ENCODE data around the gene POFUT2.

POFUT2 gene

DNA sequence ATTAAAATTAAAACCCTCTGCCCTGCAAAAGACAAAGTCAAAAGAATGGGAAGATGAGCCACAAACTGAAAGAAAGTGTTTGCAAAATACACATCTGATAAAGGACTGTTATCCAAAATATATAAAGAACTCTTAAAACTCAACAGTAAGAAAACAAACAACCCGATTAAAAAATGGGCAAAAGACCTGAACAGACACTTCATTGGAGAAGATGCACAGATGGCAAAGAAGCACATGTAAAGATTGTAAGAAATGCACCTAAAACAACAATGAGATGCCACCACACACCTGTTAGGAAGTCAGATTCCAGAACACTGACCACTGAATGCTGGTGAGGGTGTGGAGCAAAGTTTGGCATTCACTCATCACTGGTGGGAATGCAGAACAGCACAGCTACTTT is 24.6 kb upstream of the POFUT2 start:
- TF ChIP-seq POLR2AphosphoS5 (IDR thresholded peaks at IDR 0.05; ENCODE audit: low read depth, low read length) (no peak), FOXP2 (optimal IDR thresholded peaks at IDR 0.05; ENCODE audit: borderline replicate concordance, extremely low read depth, extremely low read length, insufficient read depth) (no peak), TAF1 (IDR thresholded peaks at IDR 0.05; ENCODE audit: borderline replicate concordance, insufficient read depth, low read length) (no peak), SIN3A (IDR thresholded peaks at IDR 0.05; ENCODE audit: borderline replicate concordance, insufficient read depth, low read length) (no peak)
- TF ChIP-seq, protein P1, sequence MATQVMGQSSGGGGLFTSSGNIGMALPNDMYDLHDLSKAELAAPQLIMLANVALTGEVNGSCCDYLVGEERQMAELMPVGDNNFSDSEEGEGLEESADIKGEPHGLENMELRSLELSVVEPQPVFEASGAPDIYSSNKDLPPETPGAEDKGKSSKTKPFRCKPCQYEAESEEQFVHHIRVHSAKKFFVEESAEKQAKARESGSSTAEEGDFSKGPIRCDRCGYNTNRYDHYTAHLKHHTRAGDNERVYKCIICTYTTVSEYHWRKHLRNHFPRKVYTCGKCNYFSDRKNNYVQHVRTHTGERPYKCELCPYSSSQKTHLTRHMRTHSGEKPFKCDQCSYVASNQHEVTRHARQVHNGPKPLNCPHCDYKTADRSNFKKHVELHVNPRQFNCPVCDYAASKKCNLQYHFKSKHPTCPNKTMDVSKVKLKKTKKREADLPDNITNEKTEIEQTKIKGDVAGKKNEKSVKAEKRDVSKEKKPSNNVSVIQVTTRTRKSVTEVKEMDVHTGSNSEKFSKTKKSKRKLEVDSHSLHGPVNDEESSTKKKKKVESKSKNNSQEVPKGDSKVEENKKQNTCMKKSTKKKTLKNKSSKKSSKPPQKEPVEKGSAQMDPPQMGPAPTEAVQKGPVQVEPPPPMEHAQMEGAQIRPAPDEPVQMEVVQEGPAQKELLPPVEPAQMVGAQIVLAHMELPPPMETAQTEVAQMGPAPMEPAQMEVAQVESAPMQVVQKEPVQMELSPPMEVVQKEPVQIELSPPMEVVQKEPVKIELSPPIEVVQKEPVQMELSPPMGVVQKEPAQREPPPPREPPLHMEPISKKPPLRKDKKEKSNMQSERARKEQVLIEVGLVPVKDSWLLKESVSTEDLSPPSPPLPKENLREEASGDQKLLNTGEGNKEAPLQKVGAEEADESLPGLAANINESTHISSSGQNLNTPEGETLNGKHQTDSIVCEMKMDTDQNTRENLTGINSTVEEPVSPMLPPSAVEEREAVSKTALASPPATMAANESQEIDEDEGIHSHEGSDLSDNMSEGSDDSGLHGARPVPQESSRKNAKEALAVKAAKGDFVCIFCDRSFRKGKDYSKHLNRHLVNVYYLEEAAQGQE (IDR thresholded peaks at IDR 0.05; ENCODE audit: insufficient read depth in 1 of 2, low read depth in 2 of 2, low read length in 2 of 2) = no peak

DNA sequence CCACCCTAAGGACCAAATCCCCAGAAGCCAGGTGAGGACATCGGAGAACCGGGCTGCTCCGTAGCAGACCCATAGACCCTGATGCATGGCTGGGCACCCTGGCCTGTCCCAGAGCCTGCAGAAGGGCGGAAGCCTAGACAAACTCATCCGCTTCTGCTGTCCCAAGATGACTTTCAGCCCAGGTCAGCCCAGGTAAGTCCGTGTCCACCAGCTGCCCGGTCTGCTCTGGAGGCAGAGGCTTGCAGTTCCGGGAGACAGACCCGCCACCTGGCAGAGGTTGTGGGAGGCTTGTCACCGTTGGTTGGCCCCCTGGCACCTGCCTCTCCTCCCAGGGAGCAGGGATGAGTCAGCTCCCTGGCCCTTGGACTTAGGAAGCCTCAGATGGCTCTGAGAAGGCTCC is 22.8 kb upstream of the POFUT2 start:
- TF ChIP-seq POLR2AphosphoS5 (IDR thresholded peaks at IDR 0.05; ENCODE audit: low read depth, low read length) (no peak), SIN3A (IDR thresholded peaks at IDR 0.05; ENCODE audit: borderline replicate concordance, insufficient read depth, low read length) (no peak), FOXP2 (optimal IDR thresholded peaks at IDR 0.05; ENCODE audit: borderline replicate concordance, extremely low read depth, extremely low read length, insufficient read depth) (no peak), TAF1 (IDR thresholded peaks at IDR 0.05; ENCODE audit: borderline replicate concordance, insufficient read depth, low read length) (no peak)
- TF ChIP-seq, protein P1 (IDR thresholded peaks at IDR 0.05; ENCODE audit: insufficient read depth in 1 of 2, low read depth in 2 of 2, low read length in 2 of 2) = no peak

DNA sequence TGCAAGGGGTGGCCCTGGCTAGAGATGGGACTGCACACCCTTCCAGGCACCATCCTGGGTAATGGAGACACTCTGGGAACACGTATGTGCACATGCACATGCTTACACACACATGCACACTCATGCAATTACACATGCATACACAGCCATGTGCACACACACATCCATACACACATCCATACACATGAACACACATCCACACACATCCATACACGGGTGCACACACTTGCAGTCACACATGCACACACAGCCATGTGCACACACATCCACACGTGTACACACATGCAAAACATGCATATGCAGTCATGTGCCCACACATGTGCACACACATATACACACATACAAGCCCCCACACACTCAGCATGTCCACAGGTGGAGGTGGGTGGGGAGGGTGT is 22.3 kb upstream of the POFUT2 start:
- no peak for TF ChIP-seq POLR2AphosphoS5 (IDR thresholded peaks at IDR 0.05; ENCODE audit: low read depth, low read length)
- TF ChIP-seq FOXP2 (optimal IDR thresholded peaks at IDR 0.05; ENCODE audit: borderline replicate concordance, extremely low read depth, extremely low read length, insufficient read depth) = no peak
- TF ChIP-seq, protein P1 (IDR thresholded peaks at IDR 0.05; ENCODE audit: insufficient read depth in 1 of 2, low read depth in 2 of 2, low read length in 2 of 2) = no peak
- no peak for TF ChIP-seq SIN3A (IDR thresholded peaks at IDR 0.05; ENCODE audit: borderline replicate concordance, insufficient read depth, low read length)

DNA sequence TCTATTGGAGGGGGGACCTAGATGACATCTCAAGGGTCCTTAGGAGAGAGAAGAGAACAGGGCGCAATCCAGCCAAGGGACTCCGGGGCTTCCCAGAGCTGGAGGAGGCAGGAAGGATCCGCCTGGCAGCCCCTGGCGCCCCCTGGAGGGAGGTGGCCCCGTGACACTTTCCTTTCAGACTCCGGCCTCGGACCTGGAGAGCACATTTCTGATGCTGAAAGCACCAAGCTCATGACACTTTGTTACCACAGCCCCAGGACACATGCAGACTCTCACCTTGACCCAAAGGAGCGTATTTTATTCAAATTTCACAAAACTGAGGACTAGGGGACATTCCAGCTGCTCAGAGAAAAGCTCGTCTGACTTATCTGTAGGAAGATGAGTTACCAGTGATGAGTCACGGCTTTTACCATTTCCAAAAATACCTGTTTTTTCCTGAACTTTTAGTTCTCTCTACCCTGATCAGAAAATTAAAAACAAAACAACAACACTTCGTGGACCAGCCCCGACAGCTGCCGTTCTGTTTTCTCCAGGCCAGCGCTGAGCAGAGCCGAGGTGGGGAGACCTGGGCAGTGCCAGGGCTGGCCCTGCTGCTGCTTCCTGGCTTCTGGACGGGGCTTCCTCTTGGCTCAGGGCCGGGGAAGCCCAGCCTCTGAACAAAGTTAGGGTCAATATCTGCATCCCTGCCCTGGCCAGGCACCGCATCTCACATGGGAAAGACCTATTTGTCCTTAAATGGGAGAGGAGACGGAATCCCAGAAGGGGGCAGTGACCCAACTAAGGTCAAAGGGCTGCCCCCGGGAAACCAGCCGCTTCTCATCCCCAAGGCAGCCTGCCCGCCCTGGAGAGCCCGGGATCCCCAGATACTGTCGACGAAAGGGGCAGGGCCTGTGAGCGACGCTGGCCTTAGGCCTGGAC is 21.6 kb upstream of the POFUT2 start:
- no peak for TF ChIP-seq TAF1 (IDR thresholded peaks at IDR 0.05; ENCODE audit: borderline replicate concordance, insufficient read depth, low read length)
- no peak for TF ChIP-seq POLR2AphosphoS5 (IDR thresholded peaks at IDR 0.05; ENCODE audit: low read depth, low read length)
- TF ChIP-seq FOXP2 (optimal IDR thresholded peaks at IDR 0.05; ENCODE audit: borderline replicate concordance, extremely low read depth, extremely low read length, insufficient read depth) = no peak
- TF ChIP-seq SIN3A (IDR thresholded peaks at IDR 0.05; ENCODE audit: borderline replicate concordance, insufficient read depth, low read length) = no peak
- TF ChIP-seq, protein P1 (IDR thresholded peaks at IDR 0.05; ENCODE audit: insufficient read depth in 1 of 2, low read depth in 2 of 2, low read length in 2 of 2) = no peak

Data from PFSK-1 (cell line).